ENCODE data around the gene ESYT2.
"Not testable (repeated sequence)": the region's sequence is repeated elsewhere in the genome, so short reads cannot be mapped to it uniquely, and the experiment has no call there.

Gene ESYT2, protein sequence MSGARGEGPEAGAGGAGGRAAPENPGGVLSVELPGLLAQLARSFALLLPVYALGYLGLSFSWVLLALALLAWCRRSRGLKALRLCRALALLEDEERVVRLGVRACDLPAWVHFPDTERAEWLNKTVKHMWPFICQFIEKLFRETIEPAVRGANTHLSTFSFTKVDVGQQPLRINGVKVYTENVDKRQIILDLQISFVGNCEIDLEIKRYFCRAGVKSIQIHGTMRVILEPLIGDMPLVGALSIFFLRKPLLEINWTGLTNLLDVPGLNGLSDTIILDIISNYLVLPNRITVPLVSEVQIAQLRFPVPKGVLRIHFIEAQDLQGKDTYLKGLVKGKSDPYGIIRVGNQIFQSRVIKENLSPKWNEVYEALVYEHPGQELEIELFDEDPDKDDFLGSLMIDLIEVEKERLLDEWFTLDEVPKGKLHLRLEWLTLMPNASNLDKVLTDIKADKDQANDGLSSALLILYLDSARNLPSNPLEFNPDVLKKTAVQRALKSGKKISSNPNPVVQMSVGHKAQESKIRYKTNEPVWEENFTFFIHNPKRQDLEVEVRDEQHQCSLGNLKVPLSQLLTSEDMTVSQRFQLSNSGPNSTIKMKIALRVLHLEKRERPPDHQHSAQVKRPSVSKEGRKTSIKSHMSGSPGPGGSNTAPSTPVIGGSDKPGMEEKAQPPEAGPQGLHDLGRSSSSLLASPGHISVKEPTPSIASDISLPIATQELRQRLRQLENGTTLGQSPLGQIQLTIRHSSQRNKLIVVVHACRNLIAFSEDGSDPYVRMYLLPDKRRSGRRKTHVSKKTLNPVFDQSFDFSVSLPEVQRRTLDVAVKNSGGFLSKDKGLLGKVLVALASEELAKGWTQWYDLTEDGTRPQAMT

DNA sequence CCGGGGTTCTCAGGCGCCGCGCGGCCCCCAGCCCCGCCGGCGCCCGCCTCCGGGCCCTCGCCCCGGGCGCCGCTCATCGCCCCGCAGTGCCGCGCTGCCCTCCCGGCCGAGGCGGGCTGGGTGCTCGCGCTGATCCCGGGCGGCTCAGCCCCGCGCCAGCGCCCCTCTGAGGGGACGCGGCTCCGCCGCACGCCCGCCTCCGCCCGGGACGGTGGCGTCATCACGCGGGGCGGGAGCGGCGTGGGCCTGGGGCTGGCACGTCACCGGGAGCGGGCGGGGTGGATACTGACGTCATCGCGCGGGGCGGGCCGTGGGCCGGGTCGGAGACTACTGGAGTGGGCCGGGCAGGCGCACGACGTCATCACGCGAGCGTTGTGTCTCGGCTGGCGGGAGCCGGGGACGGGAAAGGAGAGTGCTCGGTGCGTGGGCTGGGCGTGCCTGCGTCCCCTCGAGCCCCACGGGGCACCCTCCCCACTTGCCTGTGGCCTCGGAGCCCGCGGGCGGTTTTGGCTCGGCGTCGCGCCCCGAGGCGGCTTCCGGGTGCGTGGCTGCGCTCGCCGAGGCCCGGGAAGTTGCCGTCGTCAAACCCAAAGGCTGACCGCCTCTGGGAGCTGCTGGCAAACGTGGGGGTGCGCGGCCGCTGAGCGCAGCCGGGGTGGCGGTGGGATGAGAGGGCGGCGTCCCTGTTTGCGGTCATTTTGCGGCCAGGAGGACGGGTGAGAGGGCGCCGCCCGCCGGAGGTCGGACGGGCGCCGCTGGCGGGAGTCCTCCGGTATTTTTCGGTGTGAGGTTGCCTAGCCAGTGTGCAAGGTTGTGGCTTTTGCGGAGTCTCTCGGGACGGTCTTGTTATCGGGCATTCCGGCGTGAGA lies at the start of gene ESYT2:
TSS of gene ESYT2 (minus strand) at position 168 of the 869 bp plus-strand sequence. CDS start at position 77, 91 bp downstream.
- DNase-seq: peak; percentile 100

DNA sequence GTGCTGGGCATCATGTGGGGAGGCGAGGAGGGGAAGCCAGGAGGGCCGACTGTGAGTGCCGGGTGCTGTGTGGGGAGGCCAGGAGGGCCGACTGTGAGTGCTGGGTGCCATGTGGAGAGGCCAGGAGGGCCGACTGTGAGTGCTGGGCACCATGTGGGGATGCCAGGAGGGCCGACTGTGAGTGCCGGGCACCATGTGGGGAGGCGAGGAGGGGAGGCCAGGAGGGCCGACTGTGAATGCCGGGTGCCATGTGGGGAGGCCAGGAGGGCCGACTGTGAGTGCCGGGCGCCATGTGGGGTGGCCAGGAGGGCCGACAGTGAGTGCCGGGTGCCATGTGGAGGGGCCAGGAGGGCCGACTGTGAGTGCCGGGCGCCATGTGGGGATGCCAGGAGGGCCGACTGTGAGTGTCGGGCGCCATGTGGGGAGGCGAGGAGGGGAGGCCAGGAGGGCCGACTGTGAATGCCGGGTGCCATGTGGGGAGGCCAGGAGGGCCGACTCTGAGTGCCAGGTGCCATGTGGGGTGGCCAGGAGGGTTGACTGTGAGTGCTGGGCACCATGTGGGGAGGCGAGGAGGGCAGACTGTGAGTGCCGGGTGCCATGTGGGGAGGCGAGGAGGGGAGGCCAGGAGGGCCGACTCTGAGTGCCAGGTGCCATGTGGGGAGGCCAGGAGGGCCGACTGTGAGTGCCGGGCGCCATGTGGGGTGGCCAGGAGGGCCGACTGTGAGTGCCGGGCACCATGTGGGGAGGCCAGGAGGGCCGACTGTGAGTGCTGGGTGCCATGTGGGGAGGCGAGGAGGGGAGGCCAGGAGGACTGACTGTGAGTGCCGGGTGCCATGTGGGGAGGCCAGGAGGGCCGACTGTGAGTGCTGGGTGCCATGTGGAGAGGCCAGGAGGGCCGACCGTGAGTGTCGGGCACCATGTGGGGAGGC lies 49.1 kb upstream of the ESYT2 start:
- DNase-seq: not testable (repeated sequence)

DNA sequence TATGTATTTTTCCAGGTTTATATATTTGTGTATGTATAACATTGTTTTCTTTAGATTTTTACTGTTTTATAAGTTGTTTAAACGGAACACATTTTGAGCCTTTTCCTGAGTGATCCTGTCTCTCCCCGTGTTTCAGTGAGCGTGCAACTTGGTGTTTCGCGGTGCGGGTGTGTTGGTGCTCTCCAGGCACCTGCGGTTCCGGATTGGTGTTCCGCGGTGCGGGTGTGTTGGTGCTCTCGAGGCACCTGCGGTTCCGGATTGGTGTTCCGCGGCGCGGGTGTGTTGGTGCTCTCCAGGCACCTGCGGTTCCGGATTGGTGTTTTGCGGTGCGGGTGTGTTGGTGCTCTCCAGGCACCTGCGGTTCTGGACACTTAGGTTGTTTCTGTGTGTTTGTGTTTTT lies 47.7 kb upstream of the ESYT2 start:
- no peak for DNase-seq

GRCh38 chr7:158869876-158870275 lies 40.6 kb upstream of the ESYT2 start:
- DNase-seq: no peak

DNA sequence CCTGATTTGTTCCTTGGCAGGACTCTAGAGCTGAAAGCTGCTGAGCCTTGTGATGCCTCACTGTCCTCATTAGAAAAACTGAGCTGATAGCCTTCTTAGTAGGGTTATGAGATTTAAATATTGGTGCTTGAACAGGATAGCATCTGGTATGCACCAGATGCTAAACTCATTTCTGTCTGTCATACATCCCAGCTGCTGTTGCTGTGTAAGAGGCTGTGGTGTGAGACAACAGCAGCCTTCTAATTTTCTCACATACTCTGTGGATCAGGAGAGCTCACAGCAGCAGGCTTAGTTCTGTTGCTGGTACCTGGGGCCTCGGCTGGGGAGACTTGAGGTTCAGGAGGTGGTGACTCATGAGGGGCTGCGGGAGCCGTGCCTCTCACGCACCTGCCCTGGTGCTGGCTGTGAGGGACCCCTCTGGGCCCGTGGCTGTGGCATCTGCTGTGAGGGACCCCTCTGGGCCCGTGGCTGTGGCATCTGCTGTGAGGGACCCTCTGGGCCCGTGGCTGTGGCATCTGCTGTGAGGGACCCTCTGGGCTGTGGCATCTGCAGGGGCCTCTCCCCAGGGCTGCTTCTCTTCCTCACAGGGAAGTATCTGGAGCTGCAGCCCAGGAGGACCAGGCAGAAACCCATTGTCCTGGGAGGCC lies 39.6 kb upstream of the ESYT2 start:
- DNase-seq: no peak

DNA sequence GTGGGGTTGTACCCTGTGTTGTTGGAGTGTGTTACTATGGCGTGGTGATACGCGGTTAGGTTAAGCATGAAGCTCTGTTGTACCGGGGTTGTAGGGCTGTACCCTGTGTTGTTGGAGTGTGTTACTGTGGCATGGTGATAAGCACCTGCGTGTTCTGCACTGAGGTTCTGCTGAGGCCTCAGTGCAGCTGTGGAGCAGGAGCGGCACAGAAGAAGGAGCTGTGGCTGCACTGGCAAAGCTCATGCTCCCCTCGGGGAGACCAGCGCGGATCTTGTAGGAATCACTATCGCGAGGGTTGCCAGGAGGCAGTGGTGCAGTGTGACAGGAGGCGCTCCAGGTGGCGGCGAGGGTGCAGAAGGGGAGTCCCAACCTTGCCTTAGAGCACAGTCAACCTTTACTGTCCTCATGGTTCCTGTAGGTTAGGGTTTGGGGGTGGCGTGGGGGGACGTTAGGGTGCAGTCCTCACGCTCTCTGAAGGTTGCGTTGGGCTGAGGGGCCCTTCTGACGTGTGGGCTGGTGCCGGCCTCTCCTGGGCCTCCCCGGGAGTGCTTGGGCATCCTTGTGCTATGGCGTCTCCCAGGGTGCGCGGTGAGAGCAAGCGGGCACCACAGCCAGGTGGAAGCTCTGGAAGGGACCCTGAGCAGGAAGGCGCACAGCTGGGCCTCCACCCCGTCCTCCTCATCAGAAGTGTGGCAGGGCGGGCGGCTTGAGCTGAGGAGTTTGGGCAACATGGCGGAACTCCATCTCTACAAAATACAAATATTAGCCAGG lies 38.1 kb upstream of the ESYT2 start:
- DNase-seq: no peak

GRCh38 chr7:158865977-158866376 lies 36.7 kb upstream of the ESYT2 start:
- no peak for DNase-seq

DNA sequence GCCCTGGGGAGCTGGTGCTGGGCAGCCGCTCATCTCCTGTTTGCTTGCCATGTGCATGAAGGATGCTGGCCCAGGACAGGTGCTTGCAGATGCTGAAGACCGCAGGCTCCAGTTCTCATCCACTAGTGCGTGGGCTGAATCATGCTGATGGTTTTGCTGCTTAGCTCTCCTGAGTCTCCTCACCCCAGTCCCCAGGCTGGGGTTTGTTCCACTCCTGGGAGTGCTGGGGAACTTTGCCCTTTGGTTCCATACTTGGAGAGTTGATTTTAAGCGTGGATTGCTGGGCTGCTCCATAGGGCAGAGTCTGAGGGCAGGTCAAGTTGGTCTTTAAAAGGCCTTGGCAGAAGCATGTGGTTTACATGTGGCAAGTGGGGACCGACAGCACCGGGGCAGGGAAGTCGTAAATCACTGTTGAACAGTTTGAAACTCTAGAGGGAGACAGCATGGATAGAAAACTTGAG lies 36.2 kb upstream of the ESYT2 start:
- DNase-seq: no peak

DNA sequence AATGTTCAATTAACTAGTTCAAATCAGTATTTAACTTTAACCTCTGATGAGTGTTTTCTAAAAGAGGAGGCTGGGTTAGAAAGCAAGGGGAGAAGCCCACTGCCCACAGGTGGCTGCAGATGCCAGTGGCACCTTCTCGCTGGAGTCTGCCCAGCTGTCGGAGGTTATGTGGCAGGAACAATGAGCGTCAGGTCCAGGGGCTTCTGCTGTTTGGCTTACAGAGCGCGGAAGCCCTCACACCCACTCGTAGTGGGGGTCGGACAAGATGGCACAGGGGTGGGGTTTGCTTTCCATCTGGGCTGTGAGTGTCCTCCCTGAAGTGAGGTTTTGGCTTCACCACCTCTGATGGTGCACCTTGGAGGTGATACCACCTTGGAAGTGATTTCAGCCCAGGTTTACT lies 35.5 kb upstream of the ESYT2 start:
- DNase-seq: no peak

DNA sequence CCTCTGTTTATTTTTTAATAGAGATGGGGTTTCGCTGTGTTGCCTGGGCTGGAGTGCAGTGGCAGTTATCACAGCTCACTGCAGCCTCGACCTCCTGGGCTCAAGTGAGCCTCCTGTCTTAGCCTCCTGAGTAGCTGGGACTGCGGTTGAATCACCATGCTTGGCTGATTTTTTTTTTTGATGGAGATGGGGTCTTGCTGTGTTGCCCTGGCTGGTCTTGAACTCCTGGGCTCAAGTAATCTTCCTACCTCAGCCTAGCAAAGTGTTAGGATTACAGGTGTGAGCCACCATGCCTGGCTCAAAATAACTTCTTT lies 35.2 kb upstream of the ESYT2 start:
- DNase-seq: no peak

- DNase-seq: peak; percentile 67
Measured at GRCh38 chr7:158863611-158864506, 34.5 kb upstream of the ESYT2 start.

DNA sequence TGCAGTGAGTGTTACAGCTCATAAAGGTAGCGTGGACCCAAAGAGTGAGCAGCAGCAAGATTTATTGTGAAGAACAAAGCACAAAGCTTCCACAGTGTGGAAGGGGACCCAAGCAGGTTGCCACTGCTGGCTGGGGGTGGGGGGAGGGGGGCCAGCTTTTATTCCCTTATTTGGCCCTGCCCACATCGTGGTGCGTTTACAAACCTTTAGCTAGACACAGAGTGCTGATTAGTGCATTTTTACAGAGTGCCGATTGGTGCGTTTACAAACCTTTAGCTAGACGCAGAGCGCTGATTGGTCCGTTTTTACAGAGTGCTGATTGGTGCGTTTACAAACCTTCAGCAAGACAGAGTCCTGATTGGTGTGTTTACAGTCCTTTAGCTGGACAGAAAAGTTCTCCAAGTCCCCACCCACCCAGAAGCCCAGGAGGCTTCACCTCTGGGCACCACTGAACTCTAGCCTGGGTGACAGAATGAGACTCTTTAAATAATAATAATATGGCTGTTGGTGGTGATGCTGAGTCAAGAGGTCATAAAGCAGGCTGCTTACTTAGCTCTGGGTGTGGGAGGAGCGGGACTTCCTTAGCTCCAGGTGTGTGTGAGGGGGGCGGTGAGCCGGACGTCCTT lies 33.8 kb upstream of the ESYT2 start:
- peak; percentile 65 for DNase-seq

DNA sequence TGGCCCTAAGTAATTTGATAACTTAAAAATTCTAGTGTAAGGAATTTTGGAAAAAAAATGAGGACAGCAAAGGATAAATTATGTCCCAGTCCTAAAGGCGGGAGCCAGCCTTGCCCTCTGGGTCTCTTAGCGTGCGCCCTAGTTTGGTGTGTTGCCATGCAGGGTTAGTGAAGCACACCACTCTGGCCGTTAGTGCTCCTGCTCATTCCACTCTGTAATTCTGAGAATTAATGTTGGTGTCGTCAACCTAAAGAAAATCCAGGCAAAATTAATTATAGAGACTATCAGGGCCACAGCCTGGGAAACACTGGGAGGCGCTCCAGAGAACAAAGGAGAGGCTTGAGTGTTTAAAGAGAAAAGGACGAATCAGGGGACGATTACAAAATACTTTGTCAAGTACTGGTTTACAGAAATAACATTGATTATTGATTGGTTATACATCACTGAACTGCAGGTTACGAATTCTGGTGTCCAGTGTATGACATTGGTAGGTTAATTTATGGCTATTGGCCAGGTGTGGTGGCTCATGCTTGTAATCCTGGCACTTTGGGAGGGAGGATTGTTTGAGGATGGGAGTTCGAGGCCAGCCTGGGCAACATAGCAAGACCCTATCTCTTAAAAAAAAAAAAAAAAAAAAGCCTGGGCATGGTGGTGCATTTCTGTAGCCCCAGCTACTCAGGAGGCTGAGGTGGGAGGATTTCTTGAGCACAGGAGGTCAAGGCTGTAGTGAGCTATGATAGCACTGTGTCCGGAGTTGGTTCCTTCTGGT lies 32.8 kb upstream of the ESYT2 start:
- DNase-seq: no peak

DNA sequence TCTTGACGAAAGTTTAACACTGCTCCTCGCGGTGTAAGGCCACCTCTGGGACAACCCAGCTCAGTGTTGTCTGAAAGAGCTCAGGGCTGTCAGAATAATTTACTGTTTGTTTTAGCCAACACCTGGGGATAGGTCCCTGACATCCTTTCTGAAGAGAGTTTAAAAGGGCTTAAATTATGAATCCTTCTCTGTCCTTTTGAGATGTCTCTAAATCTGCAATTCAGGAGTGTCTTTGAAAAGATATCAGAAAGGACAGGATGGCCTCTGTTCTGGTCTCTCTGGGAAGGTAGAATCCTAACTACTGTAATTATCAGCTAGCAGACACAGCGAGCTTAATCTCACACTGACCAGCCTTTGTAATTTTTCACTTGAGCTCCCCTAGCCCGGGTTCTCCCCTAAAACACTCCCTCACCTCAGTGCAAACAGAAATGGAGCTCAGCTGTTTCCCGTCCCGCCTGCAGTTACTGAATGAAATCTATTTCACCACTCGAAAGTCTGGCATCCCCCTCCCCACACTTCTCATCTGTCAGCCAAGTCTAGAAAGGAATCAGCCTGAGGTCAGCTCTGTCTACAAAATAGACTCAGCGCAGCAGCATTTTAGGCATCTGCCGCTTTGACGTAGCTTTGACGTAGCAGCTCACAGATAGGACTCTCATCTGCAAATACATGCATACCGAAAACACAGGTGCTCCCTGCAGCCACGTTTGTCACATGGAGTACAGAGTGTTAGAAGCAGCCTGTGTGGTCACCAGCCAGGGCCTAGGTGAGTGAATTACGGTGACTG lies 31.9 kb upstream of the ESYT2 start:
- DNase-seq: no peak

- DNase-seq: no peak
Measured at GRCh38 chr7:158860394-158860793, 31.1 kb upstream of the ESYT2 start.

DNA sequence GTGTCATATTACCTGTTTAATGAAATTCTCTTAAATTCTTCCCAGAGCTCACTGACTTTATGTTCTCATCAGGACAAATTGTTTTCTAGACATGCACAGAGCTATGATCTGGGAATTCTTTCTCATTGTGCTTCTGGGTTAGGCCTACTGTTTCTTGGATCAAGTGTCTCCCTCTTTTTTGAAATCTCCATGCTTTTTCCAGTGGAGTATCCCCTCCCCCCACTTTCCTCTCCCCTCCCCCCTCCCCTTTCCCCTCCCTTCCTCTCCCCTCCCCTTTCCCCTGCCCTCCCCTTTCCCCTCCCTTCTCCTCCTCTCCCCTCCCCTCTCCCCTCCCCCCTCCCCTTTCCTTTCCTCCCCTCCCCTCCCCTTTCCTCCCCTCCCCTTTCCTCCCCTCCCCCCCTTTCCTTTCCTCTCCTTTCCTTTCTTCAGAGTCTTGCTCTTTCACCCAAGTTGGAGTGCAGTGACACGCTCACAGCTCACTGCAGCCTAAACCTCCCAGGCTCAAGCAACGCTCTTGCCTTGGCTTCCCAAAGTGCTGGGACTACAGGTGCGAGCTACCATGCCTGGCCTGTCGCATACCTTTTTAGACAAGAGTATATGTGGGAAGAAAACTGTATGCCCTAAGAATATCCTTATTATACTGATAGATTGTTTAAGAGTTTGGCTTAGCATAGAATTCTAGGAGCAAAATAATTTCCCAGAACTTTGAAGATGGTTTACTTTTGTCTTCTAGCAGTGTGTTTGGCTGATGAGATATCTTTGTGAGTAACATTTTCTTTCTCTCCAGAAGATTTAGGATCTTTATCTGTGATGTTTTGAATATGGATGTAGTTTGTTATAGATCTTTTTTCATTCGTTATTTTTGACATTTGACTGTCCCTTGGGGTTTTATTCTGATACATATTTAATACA lies 29.5 kb upstream of the ESYT2 start:
- DNase-seq: no peak
